Tibial nerve (tissue), 4 donors: ENCODE measurements around the gene CDC25A.

ENCODE experiments used
- CTCF ChIP-seq, 5 experiments: fragments of 200-600 bp in 3 of 5; fragments of 450-650 bp in 2 of 5; sonication (generic) in 3 of 5; IDR thresholded peaks; one replicate each; pipeline ENCODE4 v1.5.1; 2016 to 2019; ENCODE audit warnings: antibody characterized with exemption in 5 of 5, mild to moderate bottlenecking in 3 of 5, moderate library complexity in 2 of 5
- EP300 ChIP-seq, 2 donors: sonication (generic); formaldehyde crosslinking; IDR thresholded peaks; one replicate each; pipeline ENCODE4 v1.6.1; 2017; ENCODE audit warnings: antibody characterized with exemption in 2 of 2, mild to moderate bottlenecking in 1 of 2
- POLR2A ChIP-seq, 2 donors: fragments of 450-650 bp; IDR thresholded peaks; one replicate each; pipeline ENCODE4 v1.6.1; 2017; ENCODE audit warnings: antibody characterized with exemption in 2 of 2, mild to moderate bottlenecking in 2 of 2, moderate library complexity in 2 of 2

- TF ChIP-seq CTCF (IDR thresholded peaks at IDR 0.05) (no peak), POLR2A (IDR thresholded peaks at IDR 0.05) (no peak), EP300 (IDR thresholded peaks at IDR 0.05) (no peak)
Observed at GRCh38 chr3:48233542-48233941, 45.3 kb upstream of the CDC25A start.
